ENCODE results near the gene RTN1.
A peak's percentile ranks its signal among the peaks of the same experiment; 100 is the strongest.

Gene RTN1

GRCh38 chr14:59827401-59827800 is 43.2 kb downstream of the RTN1 start:
- Histone ChIP-seq H3K23ac (ENCODE audit: low read length) (no peak overlapping the region), H2BK120ac (ENCODE audit: low read depth, low read length) (no peak overlapping the region), H4K5ac (ENCODE audit: low read length) (no peak overlapping the region), H2AK5ac (ENCODE audit: low read length) (no peak overlapping the region), H2BK15ac (replicated peaks; ENCODE audit: low read depth) (no peak overlapping the region), H3K27me3 (ENCODE audit: insufficient read depth, low read length, poor library complexity) (no peaks in the 10 kb centered on the region), H3K79me2 (ENCODE audit: control insufficient read depth, insufficient read depth, low read length) (no peaks in the 10 kb centered on the region), H3K36me3 (ENCODE audit: control insufficient read depth, insufficient read depth, low read length) (no peaks in the 10 kb centered on the region), H3K4ac (ENCODE audit: low read depth, low read length) (no peak overlapping the region), H3K79me1 (ENCODE audit: low read length) (no peaks in the 10 kb centered on the region), H3K4me3 (ENCODE audit: low read length) (no peak overlapping the region), H3K18ac (ENCODE audit: low read length) (no peak overlapping the region), H2BK5ac (ENCODE audit: low read length) (no peak overlapping the region), H3K56ac (ENCODE audit: low read length) (no peak overlapping the region), H3K27ac (ENCODE audit: low read depth, low read length) (peak overlapping the region; percentile 30), H3K9ac (ENCODE audit: low read length) (no peak overlapping the region), H3K4me2 (ENCODE audit: low read length) (no peak overlapping the region), H4K8ac (ENCODE audit: low read depth, low read length) (no peak overlapping the region), H3K4me1 (ENCODE audit: control insufficient read depth, low read depth, low read length) (no peaks in the 10 kb centered on the region)
- no CpG with 5 or more reads among the region's 3 CpGs for WGBS (ENCODE audit: extremely low coverage, insufficient coverage, low lambda C conversion rate)
- peak; percentile 44 for DNase-seq

DNA sequence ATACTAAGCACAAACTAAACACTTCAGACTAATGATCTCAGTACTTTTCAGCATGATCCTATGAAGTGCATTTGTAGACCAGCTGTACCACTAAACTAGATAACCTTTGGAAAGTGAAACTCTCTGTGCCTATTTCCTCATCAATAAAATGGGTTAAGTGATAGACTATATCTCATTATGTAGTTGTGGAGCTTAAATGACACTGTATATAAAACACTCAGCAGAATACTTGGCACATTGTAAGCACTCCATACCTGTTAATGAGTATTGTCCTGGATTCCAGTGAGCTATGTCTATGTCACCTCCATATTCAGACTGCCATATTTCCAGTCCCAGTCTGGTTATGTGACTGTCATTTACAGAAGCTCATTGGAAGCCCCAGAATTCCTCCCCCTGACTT is 44.4 kb downstream of the RTN1 start:
- no peak overlapping the region for H2BK5ac ChIP-seq (ENCODE audit: low read length)
- H2BK15ac ChIP-seq (replicated peaks; ENCODE audit: low read depth), result no peak overlapping the region
- H3K4me3 ChIP-seq (ENCODE audit: low read length), result no peak overlapping the region
- no peak overlapping the region for H3K27ac ChIP-seq (ENCODE audit: low read depth, low read length)
- H3K4me2 ChIP-seq (ENCODE audit: low read length), result no peak overlapping the region
- H3K4ac ChIP-seq (ENCODE audit: low read depth, low read length), result no peak overlapping the region
- H3K56ac ChIP-seq (ENCODE audit: low read length), result no peak overlapping the region
- H4K5ac ChIP-seq (ENCODE audit: low read length), result no peak overlapping the region
- H3K36me3 ChIP-seq (ENCODE audit: control insufficient read depth, insufficient read depth, low read length), result no peaks in the 10 kb centered on the region
- no peaks in the 10 kb centered on the region for H3K4me1 ChIP-seq (ENCODE audit: control insufficient read depth, low read depth, low read length)
- H3K23ac ChIP-seq (ENCODE audit: low read length), result no peak overlapping the region
- DNase-seq, result no peak
- H3K79me1 ChIP-seq (ENCODE audit: low read length), result no peaks in the 10 kb centered on the region
- no peaks in the 10 kb centered on the region for H3K79me2 ChIP-seq (ENCODE audit: control insufficient read depth, insufficient read depth, low read length)
- H2BK120ac ChIP-seq (ENCODE audit: low read depth, low read length), result no peak overlapping the region
- H3K18ac ChIP-seq (ENCODE audit: low read length), result no peak overlapping the region
- no peak overlapping the region for H3K9ac ChIP-seq (ENCODE audit: low read length)
- no peak overlapping the region for H4K8ac ChIP-seq (ENCODE audit: low read depth, low read length)
- no peak overlapping the region for H2AK5ac ChIP-seq (ENCODE audit: low read length)
- no peaks in the 10 kb centered on the region for H3K27me3 ChIP-seq (ENCODE audit: insufficient read depth, low read length, poor library complexity)

DNA sequence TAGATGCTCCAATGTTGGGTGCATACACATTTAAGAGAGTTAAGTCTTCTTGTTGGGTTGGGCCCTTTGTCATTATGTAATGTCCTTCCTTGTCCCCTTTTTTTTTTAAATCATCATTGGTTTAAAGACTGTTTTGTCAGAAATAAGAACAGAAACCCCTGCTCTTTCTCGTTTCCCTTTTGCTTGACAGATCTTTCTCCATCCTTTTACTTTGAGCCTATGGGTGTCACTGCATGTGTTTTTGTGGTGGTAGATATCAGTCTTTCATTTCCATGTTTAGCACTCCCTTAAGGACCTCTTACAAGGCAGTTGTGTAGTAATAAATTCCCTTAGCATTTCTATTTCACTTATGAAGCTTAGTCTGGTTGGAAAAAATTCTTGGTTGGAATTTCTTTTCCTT is 47.4 kb downstream of the RTN1 start:
- no peaks in the 10 kb centered on the region for H3K4me1 ChIP-seq (ENCODE audit: control insufficient read depth, low read depth, low read length)
- no CpG with 5 or more reads among the region's 1 CpG for WGBS (ENCODE audit: extremely low coverage, insufficient coverage, low lambda C conversion rate)

GRCh38 chr14:59819446-59820088 is 51.0 kb downstream of the RTN1 start:
- no peak overlapping the region for H3K9ac ChIP-seq (ENCODE audit: low read length)
- H4K8ac ChIP-seq (ENCODE audit: low read depth, low read length), result no peak overlapping the region
- H3K4me1 ChIP-seq (ENCODE audit: control insufficient read depth, low read depth, low read length), result peaks cover 3% of the 10 kb centered on the region
- H2BK5ac ChIP-seq (ENCODE audit: low read length), result no peak overlapping the region
- no CpG with 5 or more reads among the region's 38 CpGs for WGBS (ENCODE audit: extremely low coverage, insufficient coverage, low lambda C conversion rate)
- H2AK5ac ChIP-seq (ENCODE audit: low read length), result no peak overlapping the region
- no peaks in the 10 kb centered on the region for H3K27me3 ChIP-seq (ENCODE audit: insufficient read depth, low read length, poor library complexity)
- no peak overlapping the region for H3K18ac ChIP-seq (ENCODE audit: low read length)
- H3K4ac ChIP-seq (ENCODE audit: low read depth, low read length), result no peak overlapping the region
- no peak overlapping the region for H3K4me3 ChIP-seq (ENCODE audit: low read length)
- H3K56ac ChIP-seq (ENCODE audit: low read length), result no peak overlapping the region
- DNase-seq, result no peak
- H3K27ac ChIP-seq (ENCODE audit: low read depth, low read length), result no peak overlapping the region
- no peak overlapping the region for H2BK120ac ChIP-seq (ENCODE audit: low read depth, low read length)
- no peaks in the 10 kb centered on the region for H3K79me2 ChIP-seq (ENCODE audit: control insufficient read depth, insufficient read depth, low read length)
- no peak overlapping the region for H3K23ac ChIP-seq (ENCODE audit: low read length)
- no peaks in the 10 kb centered on the region for H3K79me1 ChIP-seq (ENCODE audit: low read length)
- no peak overlapping the region for H2BK15ac ChIP-seq (replicated peaks; ENCODE audit: low read depth)
- no peaks in the 10 kb centered on the region for H3K36me3 ChIP-seq (ENCODE audit: control insufficient read depth, insufficient read depth, low read length)
- H4K5ac ChIP-seq (ENCODE audit: low read length), result no peak overlapping the region
- H3K4me2 ChIP-seq (ENCODE audit: low read length), result no peak overlapping the region

More for the DNA sequence above, 47.4 kb downstream of the RTN1 start:
- H3K36me3 ChIP-seq (ENCODE audit: control insufficient read depth, insufficient read depth, low read length), result no peaks in the 10 kb centered on the region
- no peak overlapping the region for H3K4me3 ChIP-seq (ENCODE audit: low read length)
- no peak overlapping the region for H3K4me2 ChIP-seq (ENCODE audit: low read length)
- H2BK120ac ChIP-seq (ENCODE audit: low read depth, low read length), result no peak overlapping the region
- H3K9ac ChIP-seq (ENCODE audit: low read length), result no peak overlapping the region
- no peaks in the 10 kb centered on the region for H3K27me3 ChIP-seq (ENCODE audit: insufficient read depth, low read length, poor library complexity)
- H2AK5ac ChIP-seq (ENCODE audit: low read length), result no peak overlapping the region
- no peaks in the 10 kb centered on the region for H3K79me1 ChIP-seq (ENCODE audit: low read length)
- H2BK5ac ChIP-seq (ENCODE audit: low read length), result no peak overlapping the region
- no peaks in the 10 kb centered on the region for H3K79me2 ChIP-seq (ENCODE audit: control insufficient read depth, insufficient read depth, low read length)
- no peak overlapping the region for H3K18ac ChIP-seq (ENCODE audit: low read length)
- no peak for DNase-seq
- H4K5ac ChIP-seq (ENCODE audit: low read length), result no peak overlapping the region
- H4K8ac ChIP-seq (ENCODE audit: low read depth, low read length), result no peak overlapping the region
- H2BK15ac ChIP-seq (replicated peaks; ENCODE audit: low read depth), result no peak overlapping the region
- H3K56ac ChIP-seq (ENCODE audit: low read length), result no peak overlapping the region
- H3K4ac ChIP-seq (ENCODE audit: low read depth, low read length), result no peak overlapping the region
- H3K27ac ChIP-seq (ENCODE audit: low read depth, low read length), result no peak overlapping the region
- no peak overlapping the region for H3K23ac ChIP-seq (ENCODE audit: low read length)

- Histone ChIP-seq H3K27ac (ENCODE audit: low read depth, low read length) (no peak overlapping the region), H4K5ac (ENCODE audit: low read length) (no peak overlapping the region), H3K56ac (ENCODE audit: low read length) (no peak overlapping the region), H2BK15ac (replicated peaks; ENCODE audit: low read depth) (no peak overlapping the region), H2AK5ac (ENCODE audit: low read length) (no peak overlapping the region), H3K4me1 (ENCODE audit: control insufficient read depth, low read depth, low read length) (peaks cover 3% of the 10 kb centered on the region), H3K27me3 (ENCODE audit: insufficient read depth, low read length, poor library complexity) (no peaks in the 10 kb centered on the region), H3K9ac (ENCODE audit: low read length) (no peak overlapping the region), H3K36me3 (ENCODE audit: control insufficient read depth, insufficient read depth, low read length) (no peaks in the 10 kb centered on the region), H3K4ac (ENCODE audit: low read depth, low read length) (no peak overlapping the region), H3K4me2 (ENCODE audit: low read length) (no peak overlapping the region), H4K8ac (ENCODE audit: low read depth, low read length) (no peak overlapping the region), H3K79me2 (ENCODE audit: control insufficient read depth, insufficient read depth, low read length) (no peaks in the 10 kb centered on the region), H3K23ac (ENCODE audit: low read length) (no peak overlapping the region), H3K18ac (ENCODE audit: low read length) (no peak overlapping the region), H2BK120ac (ENCODE audit: low read depth, low read length) (no peak overlapping the region), H2BK5ac (ENCODE audit: low read length) (no peak overlapping the region), H3K4me3 (ENCODE audit: low read length) (no peak overlapping the region), H3K79me1 (ENCODE audit: low read length) (no peaks in the 10 kb centered on the region)
- WGBS (ENCODE audit: extremely low coverage, insufficient coverage, low lambda C conversion rate), result no CpG with 5 or more reads among the region's 3 CpGs
- no peak for DNase-seq
Observed at GRCh38 chr14:59816941-59817340, 53.6 kb downstream of the RTN1 start.

DNA sequence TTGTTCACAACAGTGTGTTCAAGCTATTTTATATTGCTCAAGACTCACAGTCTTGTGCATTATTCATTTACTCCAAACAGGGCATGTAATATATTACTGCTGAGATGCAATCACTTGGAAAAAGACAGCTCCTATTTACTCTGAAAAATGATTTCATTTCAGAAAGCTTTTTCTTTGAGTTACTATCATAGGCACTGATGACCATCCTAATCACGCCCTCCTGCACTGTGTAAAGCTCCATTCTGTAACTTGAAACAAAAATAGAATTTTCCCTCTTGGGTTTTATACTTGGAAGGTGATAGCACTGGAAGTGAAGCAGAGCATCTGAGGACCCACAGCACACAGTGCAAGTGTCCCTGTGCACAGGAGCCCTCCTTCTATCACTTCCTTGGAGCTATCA is 55.6 kb downstream of the RTN1 start:
- no peaks in the 10 kb centered on the region for H3K79me2 ChIP-seq (ENCODE audit: control insufficient read depth, insufficient read depth, low read length)
- no peak overlapping the region for H4K5ac ChIP-seq (ENCODE audit: low read length)
- H2BK120ac ChIP-seq (ENCODE audit: low read depth, low read length), result no peak overlapping the region
- no peak overlapping the region for H3K4ac ChIP-seq (ENCODE audit: low read depth, low read length)
- no peak overlapping the region for H3K4me3 ChIP-seq (ENCODE audit: low read length)
- H3K23ac ChIP-seq (ENCODE audit: low read length), result no peak overlapping the region
- no peak overlapping the region for H3K18ac ChIP-seq (ENCODE audit: low read length)
- WGBS (ENCODE audit: extremely low coverage, insufficient coverage, low lambda C conversion rate), result no CpG with 5 or more reads among the region's 1 CpG
- H3K27ac ChIP-seq (ENCODE audit: low read depth, low read length), result no peak overlapping the region
- no peak overlapping the region for H2BK15ac ChIP-seq (replicated peaks; ENCODE audit: low read depth)
- no peak overlapping the region for H3K4me2 ChIP-seq (ENCODE audit: low read length)
- no peak overlapping the region for H3K56ac ChIP-seq (ENCODE audit: low read length)
- no peaks in the 10 kb centered on the region for H3K27me3 ChIP-seq (ENCODE audit: insufficient read depth, low read length, poor library complexity)
- H3K4me1 ChIP-seq (ENCODE audit: control insufficient read depth, low read depth, low read length), result peaks cover 5% of the 10 kb centered on the region
- no peaks in the 10 kb centered on the region for H3K79me1 ChIP-seq (ENCODE audit: low read length)
- H3K36me3 ChIP-seq (ENCODE audit: control insufficient read depth, insufficient read depth, low read length), result no peaks in the 10 kb centered on the region
- H4K8ac ChIP-seq (ENCODE audit: low read depth, low read length), result no peak overlapping the region
- no peak overlapping the region for H2AK5ac ChIP-seq (ENCODE audit: low read length)
- DNase-seq, result no peak
- H2BK5ac ChIP-seq (ENCODE audit: low read length), result no peak overlapping the region
- no peak overlapping the region for H3K9ac ChIP-seq (ENCODE audit: low read length)
